ENCODE results near the gene ZSWIM9.
A peak's percentile ranks its signal among the peaks of the same experiment; 100 is the strongest.
"Not testable (repeated sequence)": the region's sequence is repeated elsewhere in the genome, so short reads cannot be mapped to it uniquely, and the experiment has no call there.

The ZSWIM9 gene

GRCh38 chr19:48203222-48203793 is 32.8 kb downstream of the ZSWIM9 start:
- Histone ChIP-seq H3K4me1 (ENCODE audit: control insufficient read depth, insufficient read depth, low read length) (peaks cover 3% of the 10 kb centered on the region), H3K9ac (ENCODE audit: low read length) (peak overlapping the region; percentile 1), H3K27ac (ENCODE audit: low read depth, low read length) (no peak overlapping the region), H3K36me3 (ENCODE audit: control insufficient read depth, insufficient read depth, low read length) (no peaks in the 10 kb centered on the region), H3K27me3 (ENCODE audit: control insufficient read depth, insufficient read depth, low read length) (no peaks in the 10 kb centered on the region), H3K4me3 (ENCODE audit: low read length) (peak overlapping the region; percentile 87)

- Histone ChIP-seq H3K9ac (ENCODE audit: low read length) (peak overlapping the region; percentile 28), H3K4me1 (ENCODE audit: control insufficient read depth, insufficient read depth, low read length) (peaks cover 3% of the 10 kb centered on the region), H3K27me3 (ENCODE audit: control insufficient read depth, insufficient read depth, low read length) (no peaks in the 10 kb centered on the region), H3K27ac (ENCODE audit: low read depth, low read length) (peak overlapping the region; percentile 18), H3K4me3 (ENCODE audit: low read length) (peak overlapping the region; percentile 87), H3K36me3 (ENCODE audit: control insufficient read depth, insufficient read depth, low read length) (no peaks in the 10 kb centered on the region)
Observed at GRCh38 chr19:48203794-48204628, 33.5 kb downstream of the ZSWIM9 start.

- H3K27me3 ChIP-seq (ENCODE audit: control insufficient read depth, insufficient read depth, low read length) = no peaks in the 10 kb centered on the region
- H3K27ac ChIP-seq (ENCODE audit: low read depth, low read length) = no peak overlapping the region
Observed at GRCh38 chr19:48206397-48207093, 36.1 kb downstream of the ZSWIM9 start.

GRCh38 chr19:48210005-48210404 is 39.5 kb downstream of the ZSWIM9 start:
- Histone ChIP-seq H3K9ac (ENCODE audit: low read length) (no peak overlapping the region), H3K36me3 (ENCODE audit: control insufficient read depth, insufficient read depth, low read length) (no peaks in the 10 kb centered on the region), H3K4me3 (ENCODE audit: low read length) (no peak overlapping the region), H3K4me1 (ENCODE audit: control insufficient read depth, insufficient read depth, low read length) (no peaks in the 10 kb centered on the region), H3K27ac (ENCODE audit: low read depth, low read length) (no peak overlapping the region), H3K27me3 (ENCODE audit: control insufficient read depth, insufficient read depth, low read length) (no peaks in the 10 kb centered on the region)

More at GRCh38 chr19:48206397-48207093, 36.1 kb downstream of the ZSWIM9 start:
- H3K9ac ChIP-seq (ENCODE audit: low read length) = no peak overlapping the region
- H3K4me1 ChIP-seq (ENCODE audit: control insufficient read depth, insufficient read depth, low read length) = peaks cover 3% of the 10 kb centered on the region
- no peaks in the 10 kb centered on the region for H3K36me3 ChIP-seq (ENCODE audit: control insufficient read depth, insufficient read depth, low read length)
- no peak overlapping the region for H3K4me3 ChIP-seq (ENCODE audit: low read length)

GRCh38 chr19:48213959-48214358 is 43.5 kb downstream of the ZSWIM9 start:
- no peaks in the 10 kb centered on the region for H3K27me3 ChIP-seq (ENCODE audit: control insufficient read depth, insufficient read depth, low read length)
- H3K27ac ChIP-seq (ENCODE audit: low read depth, low read length) = no peak overlapping the region
- no peaks in the 10 kb centered on the region for H3K4me1 ChIP-seq (ENCODE audit: control insufficient read depth, insufficient read depth, low read length)
- no peak overlapping the region for H3K4me3 ChIP-seq (ENCODE audit: low read length)
- no peak overlapping the region for H3K9ac ChIP-seq (ENCODE audit: low read length)
- H3K36me3 ChIP-seq (ENCODE audit: control insufficient read depth, insufficient read depth, low read length) = no peaks in the 10 kb centered on the region

- Histone ChIP-seq H3K36me3 (ENCODE audit: control insufficient read depth, insufficient read depth, low read length) (peaks cover 2% of the 10 kb centered on the region), H3K27me3 (ENCODE audit: control insufficient read depth, insufficient read depth, low read length) (no peaks in the 10 kb centered on the region), H3K9ac (ENCODE audit: low read length) (no peak overlapping the region), H3K27ac (ENCODE audit: low read depth, low read length) (no peak overlapping the region), H3K4me1 (ENCODE audit: control insufficient read depth, insufficient read depth, low read length) (no peaks in the 10 kb centered on the region), H3K4me3 (ENCODE audit: low read length) (no peak overlapping the region)
Observed at GRCh38 chr19:48216933-48217332, 46.5 kb downstream of the ZSWIM9 start.

- Histone ChIP-seq H3K4me1 (ENCODE audit: control insufficient read depth, insufficient read depth, low read length) (no peaks in the 10 kb centered on the region), H3K36me3 (ENCODE audit: control insufficient read depth, insufficient read depth, low read length) (peaks cover 2% of the 10 kb centered on the region), H3K9ac (ENCODE audit: low read length) (no peak overlapping the region), H3K4me3 (ENCODE audit: low read length) (no peak overlapping the region), H3K27me3 (ENCODE audit: control insufficient read depth, insufficient read depth, low read length) (no peaks in the 10 kb centered on the region), H3K27ac (ENCODE audit: low read depth, low read length) (no peak overlapping the region)
Observed at GRCh38 chr19:48218997-48219396, 48.5 kb downstream of the ZSWIM9 start.

GRCh38 chr19:48220784-48221183 is 50.3 kb downstream of the ZSWIM9 start:
- H3K9ac ChIP-seq (ENCODE audit: low read length); H3K27me3 ChIP-seq (ENCODE audit: control insufficient read depth, insufficient read depth, low read length); H3K36me3 ChIP-seq (ENCODE audit: control insufficient read depth, insufficient read depth, low read length); H3K27ac ChIP-seq (ENCODE audit: low read depth, low read length); H3K4me3 ChIP-seq (ENCODE audit: low read length); H3K4me1 ChIP-seq (ENCODE audit: control insufficient read depth, insufficient read depth, low read length): not testable (repeated sequence)

- peaks cover 4% of the 10 kb centered on the region for H3K36me3 ChIP-seq (ENCODE audit: control insufficient read depth, insufficient read depth, low read length)
- no peak overlapping the region for H3K9ac ChIP-seq (ENCODE audit: low read length)
- H3K4me3 ChIP-seq (ENCODE audit: low read length) = no peak overlapping the region
- no peaks in the 10 kb centered on the region for H3K4me1 ChIP-seq (ENCODE audit: control insufficient read depth, insufficient read depth, low read length)
- no peaks in the 10 kb centered on the region for H3K27me3 ChIP-seq (ENCODE audit: control insufficient read depth, insufficient read depth, low read length)
- H3K27ac ChIP-seq (ENCODE audit: low read depth, low read length) = no peak overlapping the region
Observed at GRCh38 chr19:48221628-48222027, 51.1 kb downstream of the ZSWIM9 start.

- Histone ChIP-seq H3K27me3 (ENCODE audit: control insufficient read depth, insufficient read depth, low read length) (no peaks in the 10 kb centered on the region), H3K4me1 (ENCODE audit: control insufficient read depth, insufficient read depth, low read length) (no peaks in the 10 kb centered on the region), H3K9ac (ENCODE audit: low read length) (no peak overlapping the region), H3K27ac (ENCODE audit: low read depth, low read length) (no peak overlapping the region), H3K4me3 (ENCODE audit: low read length) (no peak overlapping the region), H3K36me3 (ENCODE audit: control insufficient read depth, insufficient read depth, low read length) (peaks cover 20% of the 10 kb centered on the region)
Observed at GRCh38 chr19:48230555-48231129, 60.2 kb downstream of the ZSWIM9 start.

- H3K4me1 ChIP-seq (ENCODE audit: control insufficient read depth, insufficient read depth, low read length) = no peaks in the 10 kb centered on the region
- H3K27me3 ChIP-seq (ENCODE audit: control insufficient read depth, insufficient read depth, low read length) = no peaks in the 10 kb centered on the region
- no peak overlapping the region for H3K9ac ChIP-seq (ENCODE audit: low read length)
- no peak overlapping the region for H3K4me3 ChIP-seq (ENCODE audit: low read length)
- H3K36me3 ChIP-seq (ENCODE audit: control insufficient read depth, insufficient read depth, low read length) = peaks cover 21% of the 10 kb centered on the region
- no peak overlapping the region for H3K27ac ChIP-seq (ENCODE audit: low read depth, low read length)
Observed at GRCh38 chr19:48237057-48237456, 66.6 kb downstream of the ZSWIM9 start.

- Histone ChIP-seq H3K27me3 (ENCODE audit: control insufficient read depth, insufficient read depth, low read length) (no peaks in the 10 kb centered on the region), H3K9ac (ENCODE audit: low read length) (no peak overlapping the region), H3K36me3 (ENCODE audit: control insufficient read depth, insufficient read depth, low read length) (peaks cover 13% of the 10 kb centered on the region), H3K4me1 (ENCODE audit: control insufficient read depth, insufficient read depth, low read length) (no peaks in the 10 kb centered on the region), H3K4me3 (ENCODE audit: low read length) (no peak overlapping the region), H3K27ac (ENCODE audit: low read depth, low read length) (no peak overlapping the region)
Observed at GRCh38 chr19:48239120-48239519, 68.6 kb downstream of the ZSWIM9 start.

Measured in rectal smooth muscle tissue (tissue), 1 donor.